ENCODE results near the gene ZFAND2A. TPM values are rescaled to one million over a fixed set of nuclear protein-coding genes. Genes with fewer than 3 reads are reported as not detected.
"Not testable (repeated sequence)": the region's sequence is repeated elsewhere in the genome, so short reads cannot be mapped to it uniquely, and the experiment has no call there.

ZFAND2A gene
- total RNA-seq, 1 donor from 2014 or later, result 13.5 TPM

DNA sequence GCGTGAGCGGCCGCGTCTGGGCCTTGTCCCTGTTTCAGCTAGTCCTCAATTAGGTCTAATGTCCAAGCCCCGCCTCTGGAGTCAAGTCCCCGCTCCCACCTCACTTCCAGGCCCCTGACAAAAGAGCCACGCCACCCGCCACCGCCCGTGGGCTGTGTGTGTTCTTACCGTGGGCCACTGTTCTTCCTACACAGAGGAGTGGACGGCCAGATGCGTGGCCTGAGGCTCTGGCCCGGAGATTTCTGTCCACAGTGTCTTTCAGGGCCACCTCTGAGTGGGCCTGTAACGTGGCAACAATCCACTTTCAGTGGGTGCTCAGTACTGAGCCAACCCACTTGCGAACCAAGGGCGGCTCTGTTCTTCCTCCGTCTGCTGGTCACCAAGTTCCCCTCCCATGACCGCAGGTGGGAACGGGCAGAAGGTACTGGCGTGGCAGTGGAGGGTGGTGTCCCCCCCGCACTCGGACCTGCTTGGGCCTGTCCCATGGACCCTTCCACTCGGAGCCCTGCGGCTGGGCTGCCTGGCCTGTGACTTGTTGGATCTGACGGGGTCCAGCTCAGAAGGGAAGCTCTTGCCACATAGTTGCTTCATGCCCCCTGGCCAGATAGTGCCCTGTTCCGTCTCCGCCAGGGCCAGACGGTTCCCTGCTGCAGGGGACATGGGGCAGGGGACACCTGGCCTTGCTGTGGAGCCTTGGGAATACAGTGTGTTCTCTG, 15.0 kb upstream of the ZFAND2A start:
- ATAC-seq, result no peak

DNA sequence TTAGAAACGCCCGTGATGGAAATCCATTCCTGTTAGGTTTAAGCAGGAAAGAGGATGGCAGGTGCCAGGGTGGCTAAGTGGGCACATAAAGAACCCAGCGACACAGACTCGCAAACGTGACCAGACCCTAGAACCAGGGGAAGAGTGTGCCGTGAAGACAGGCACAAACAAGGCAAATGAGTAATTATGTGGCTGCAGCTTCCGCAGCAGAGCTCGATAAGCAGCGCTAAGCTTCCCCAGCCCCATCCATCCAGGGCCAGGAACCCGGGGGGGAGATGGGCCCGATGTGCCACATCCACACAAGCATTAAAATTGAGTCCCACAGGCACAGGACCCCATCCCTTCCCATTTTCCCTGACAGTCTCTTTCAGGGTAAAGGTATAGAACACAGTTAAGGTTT, 14.0 kb upstream of the ZFAND2A start:
- no peak for ATAC-seq

DNA sequence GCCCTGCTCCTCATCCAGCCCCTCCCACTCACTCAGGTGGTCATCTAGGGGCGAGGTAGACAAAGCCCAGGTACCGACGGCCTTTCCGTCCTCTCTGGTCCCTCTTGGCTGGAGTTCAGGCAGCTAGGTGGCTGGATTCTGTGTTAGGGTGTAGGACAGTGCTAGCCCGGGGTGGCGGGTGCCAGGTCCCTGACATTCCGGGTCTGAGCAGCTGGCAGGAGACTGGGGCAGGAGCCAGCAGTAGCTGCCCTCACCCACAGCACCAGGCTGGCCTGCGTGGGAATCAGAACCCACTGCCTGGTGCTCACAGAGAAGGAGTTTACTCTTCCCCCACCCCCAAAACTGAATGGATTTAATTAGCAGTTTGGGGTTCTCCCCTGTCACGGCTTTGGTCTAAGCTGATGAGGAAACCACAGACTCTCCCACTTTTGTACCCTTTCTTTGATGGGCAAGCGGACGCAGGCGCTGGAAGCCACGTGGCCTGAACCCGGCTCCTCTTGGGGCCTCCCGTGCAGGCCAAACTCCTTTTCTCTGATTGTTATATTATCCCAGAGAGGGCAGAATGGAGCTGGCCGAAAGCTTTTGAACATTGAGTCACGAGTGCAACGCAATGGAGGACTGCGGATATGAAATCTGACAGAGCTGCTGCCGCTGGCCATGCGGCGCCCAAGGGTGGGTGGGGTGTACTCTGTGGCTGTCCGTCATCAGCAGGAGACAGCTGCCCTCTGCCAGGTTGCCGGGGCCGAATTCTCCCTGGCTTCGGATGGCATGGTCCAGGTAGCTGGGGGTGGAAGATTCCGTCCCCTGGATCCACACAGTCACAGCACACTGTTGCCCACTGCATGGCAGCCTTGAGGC, 12.9 kb upstream of the ZFAND2A start:
- ATAC-seq, result no peak

DNA sequence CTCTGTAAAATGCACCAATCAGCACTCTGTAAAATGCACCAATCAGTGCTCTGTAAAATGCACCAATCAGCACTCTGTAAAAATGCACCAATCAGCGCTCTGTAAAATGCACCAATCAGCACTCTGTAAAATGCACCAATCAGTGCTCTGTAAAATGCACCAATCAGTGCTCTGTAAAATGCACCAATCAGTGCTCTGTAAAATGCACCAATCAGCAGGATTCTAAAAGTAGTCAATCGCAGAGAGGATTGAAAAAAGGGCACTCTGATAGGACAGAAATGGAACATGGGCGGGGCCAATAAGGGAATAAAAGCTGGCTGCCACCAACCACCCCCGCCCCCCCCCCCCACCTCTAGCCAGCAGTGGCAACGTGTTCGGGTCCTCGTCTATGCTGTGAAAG, 11.5 kb upstream of the ZFAND2A start:
- not testable (repeated sequence) for ATAC-seq

DNA sequence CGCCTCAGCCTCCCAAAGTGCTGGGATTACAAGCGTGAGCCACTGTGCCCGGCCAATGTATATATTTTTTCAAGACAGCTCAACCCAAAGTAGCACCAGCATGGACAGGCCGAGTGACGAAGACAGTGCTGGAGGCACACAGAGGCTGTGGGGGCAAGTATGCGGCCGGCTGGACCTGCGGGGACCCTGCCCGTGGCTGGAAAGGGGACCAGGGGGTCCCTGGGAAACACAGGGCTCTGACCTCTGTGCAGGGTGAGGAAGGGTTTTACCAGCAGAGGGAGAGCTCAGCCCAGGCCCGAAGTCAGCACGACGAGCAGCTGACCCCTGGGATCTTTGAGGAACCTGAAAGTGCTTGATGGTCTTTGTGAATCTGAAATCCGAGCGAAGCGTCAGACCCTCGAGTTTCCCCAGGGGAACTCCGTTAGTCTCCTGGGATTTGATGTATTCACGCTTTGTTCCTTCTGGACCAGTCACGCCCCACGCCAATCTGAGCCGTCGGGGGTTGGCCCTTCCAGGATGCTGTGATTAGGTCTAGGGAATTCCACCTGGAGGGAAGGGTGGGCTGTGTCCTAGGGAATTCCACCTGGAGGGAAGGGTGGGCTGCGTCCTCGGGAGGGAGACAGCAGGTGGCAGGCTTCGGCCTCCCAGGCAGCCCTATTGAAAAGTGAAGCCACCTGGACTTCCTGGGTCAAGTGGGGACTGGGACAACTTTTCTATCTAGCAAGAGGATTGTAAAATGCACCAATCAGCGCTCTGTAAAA, 10.9 kb upstream of the ZFAND2A start:
- no peak for ATAC-seq

DNA sequence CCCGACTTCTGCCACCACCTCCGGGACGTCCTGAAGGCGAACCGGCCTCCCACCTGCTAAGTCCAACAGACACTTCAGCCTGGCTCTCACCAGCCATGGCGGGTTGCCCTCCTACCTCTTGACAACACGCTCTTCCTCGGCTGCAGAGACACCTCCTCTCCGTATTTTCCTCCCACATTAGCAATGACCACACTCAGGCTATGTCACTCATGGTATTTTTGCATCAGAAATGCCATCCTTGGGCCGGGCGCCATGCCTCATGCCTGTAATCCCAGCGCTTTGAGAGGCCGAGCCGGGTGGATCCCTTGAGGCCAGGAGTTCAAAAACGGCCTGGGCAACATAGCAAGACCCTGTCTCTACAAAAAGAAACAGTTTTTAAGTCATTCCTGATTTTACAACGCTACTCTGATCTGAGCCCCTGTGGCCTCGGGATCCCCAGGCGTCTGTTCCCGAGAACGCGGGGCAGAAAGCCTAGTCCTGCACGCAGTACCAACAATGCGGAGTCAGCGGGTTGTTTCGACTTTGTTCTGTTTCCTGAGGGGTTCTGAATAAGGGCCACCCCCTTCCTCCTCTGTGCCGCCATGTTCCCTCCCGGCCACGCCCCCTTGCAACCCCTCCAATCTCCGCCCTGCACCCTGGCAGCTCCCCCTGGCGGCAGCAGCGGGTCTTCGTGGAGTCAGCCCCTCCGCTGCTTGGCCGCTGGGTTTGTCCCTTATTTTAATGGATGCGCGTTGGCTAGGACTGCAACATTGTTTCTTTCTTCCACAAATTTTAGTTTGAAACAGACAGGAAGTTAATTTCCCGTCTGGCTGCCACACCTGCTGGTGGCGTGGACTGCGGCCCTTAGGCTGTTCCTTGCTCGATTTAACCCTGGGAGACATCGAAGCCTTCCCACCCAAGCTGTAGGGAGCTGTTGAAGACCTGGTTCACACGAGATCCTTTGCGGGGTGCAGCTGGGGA, 9.7 kb upstream of the ZFAND2A start:
- ATAC-seq, result peak; percentile 55

DNA sequence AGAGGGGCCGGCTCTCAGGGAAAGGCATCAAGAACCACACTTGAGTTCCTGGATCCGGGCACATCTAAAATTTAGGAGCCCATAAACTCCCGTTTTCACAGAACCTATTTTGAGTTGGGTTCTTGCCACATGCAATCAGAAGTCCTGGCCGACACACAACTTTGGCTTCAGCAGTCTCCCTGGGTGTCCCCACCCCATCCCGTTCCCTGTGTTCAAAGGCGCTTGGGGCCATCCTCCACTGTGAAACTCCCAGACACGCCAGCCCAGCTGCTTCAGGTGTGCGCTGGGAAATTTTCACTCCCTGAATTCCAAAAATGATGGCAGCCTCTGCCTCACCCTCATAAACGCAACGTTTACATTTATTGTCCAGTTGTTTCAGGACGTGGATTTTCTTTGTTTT, 8.4 kb upstream of the ZFAND2A start:
- ATAC-seq, result no peak

DNA sequence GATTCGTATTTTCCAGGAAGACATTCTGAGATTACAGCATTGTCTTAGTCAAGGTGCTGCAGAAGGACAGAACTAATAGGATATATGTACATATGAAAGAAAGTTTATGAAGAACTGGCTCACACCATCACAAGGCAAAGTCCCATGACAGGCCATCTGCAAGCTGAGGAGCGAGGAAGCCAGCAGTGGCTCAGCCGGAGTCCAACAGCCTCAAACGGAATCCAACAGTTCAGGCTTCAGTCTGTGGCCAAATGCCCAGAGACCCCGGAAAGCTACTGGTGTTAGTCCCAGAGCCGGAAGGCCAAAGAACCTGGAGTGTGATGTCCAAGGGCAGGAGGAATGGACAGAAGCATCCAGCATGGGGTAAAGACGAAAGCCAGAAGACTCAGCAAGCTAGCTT, 4.4 kb upstream of the ZFAND2A start:
- ATAC-seq, result no peak

DNA sequence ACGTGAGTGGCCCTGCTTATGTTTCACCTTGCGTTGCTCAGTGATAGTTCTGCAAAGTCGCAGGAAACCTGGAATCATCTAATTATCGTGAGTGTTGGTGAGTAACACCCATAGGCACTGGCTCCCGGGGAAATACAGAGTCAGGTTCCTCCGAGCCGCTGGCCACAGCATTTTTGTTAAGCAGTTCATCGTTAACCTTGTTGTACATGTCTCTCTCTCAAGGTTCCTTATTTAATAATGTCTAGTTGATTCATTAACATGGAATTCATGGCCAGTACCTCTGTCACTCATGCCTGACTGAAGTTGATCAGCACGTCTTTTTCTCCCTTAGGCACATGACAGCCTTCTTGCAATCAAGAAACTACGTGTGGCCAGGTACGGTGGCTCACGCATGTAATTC, 3.1 kb upstream of the ZFAND2A start:
- no peak for ATAC-seq

DNA sequence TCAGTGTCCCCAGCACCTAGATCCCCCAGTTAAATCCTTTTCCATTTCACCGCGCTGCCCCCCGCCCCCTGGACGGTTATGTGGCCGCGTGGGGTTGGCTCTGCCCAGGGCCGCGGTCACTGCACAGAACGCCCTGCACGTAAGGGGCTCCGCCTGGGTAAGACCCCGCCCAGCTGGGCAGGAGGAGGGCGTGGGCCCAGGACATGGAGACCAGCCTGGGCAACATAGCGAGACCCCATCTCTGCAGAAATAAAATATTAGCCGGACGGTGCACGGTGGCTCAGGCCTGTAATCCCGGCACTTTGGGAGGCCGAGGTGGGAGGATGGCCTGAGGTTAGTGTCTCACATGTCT, 650 bp upstream of the ZFAND2A start:
- peak; percentile 21 for ATAC-seq

DNA sequence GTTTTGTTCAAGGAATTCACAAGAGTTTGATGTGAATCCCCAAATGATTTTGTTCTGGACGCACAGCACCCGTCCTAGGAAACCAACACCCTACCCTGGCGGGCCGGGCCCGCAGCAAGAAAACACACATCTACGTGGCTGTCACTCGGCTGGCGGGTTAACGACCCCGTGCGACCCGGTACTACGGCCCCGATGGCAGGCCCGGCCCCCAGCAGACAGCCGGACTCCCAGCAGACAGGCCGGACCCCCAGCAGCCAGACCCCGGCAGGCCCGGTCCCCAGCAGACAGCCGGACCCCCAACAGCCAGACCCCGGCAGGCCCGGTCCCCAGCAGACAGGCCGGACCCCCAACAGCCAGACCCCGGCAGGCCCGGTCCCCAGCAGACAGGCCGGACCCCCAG, 765 bp downstream of the ZFAND2A start:
- ATAC-seq, result not testable (repeated sequence)

DNA sequence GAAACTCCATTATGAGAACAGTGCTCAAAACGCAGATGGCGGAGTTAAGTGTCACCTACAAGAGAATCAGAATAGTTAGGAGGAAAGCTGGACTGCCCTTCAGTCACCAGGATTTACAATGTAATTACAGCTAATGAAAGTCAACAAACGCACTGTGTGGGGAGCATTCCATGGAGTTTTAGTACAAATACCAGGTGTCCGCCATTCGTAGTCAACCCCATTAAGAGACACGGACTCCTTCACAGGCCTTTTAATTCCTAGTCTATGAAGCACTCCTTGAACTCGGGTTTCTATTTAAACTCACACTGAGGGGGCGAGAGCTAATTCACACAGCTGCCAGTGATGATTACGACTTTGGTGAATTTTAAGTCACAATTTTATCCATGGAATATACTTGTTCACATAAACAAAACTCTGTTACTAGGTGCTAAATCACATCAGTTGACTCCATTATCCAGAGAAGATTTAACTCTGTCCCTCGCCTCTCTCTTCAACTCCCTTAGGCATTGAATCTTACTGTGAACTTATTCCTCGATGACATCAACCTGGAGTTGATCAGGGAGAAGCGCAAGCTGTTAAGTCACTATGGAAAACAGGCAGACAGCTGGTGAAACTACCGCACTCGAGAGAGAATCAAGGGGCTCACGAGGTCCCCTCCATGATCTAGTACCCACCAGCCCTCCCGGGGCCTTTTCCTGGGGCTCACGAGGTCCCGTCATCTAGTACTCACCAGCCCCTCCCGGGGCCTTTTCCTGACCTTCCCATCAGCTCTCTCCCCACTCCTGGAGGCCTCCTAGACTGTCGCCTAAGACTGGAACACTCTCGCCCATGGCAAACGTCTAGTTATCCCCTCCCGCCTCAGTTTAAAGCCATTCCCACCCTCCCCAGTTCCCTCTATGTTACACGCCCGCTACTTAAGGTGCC, 1.5 kb downstream of the ZFAND2A start:
- ATAC-seq, result no peak

DNA sequence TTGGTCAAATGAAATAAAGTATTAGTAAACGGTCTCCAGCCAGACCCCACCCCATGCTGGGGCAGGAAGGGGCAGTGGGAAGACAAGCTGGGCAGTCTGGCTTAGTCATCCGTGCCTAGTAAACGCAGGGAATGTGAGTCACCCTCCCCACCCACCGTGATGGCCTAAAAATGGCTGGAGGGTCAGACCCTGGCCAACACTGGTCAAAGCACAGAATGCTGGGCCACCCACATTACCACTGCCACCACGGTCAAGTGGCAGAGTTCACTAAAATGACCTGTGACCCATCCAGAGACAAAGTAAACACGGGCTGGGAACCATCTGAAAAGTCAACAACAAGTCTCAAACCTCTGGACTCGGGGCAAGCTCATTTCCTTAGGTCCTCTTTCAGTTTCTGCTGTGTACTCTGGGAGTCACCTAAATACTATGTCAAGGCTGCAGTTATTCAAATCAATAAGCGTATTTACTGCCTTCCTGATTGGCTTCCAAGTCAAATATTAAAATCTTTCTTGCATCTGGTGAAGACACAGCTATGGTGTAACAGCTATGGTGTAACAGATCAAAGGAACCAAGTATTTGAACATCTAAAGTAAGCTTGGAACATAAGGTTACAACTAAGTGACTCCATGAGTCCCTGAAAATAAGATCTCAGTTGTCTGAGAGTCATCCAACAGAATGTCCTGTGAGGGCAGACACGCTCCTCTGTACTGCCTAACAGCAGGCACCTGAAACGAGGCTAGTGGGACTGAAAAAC, 3.0 kb downstream of the ZFAND2A start:
- ATAC-seq, result no peak

DNA sequence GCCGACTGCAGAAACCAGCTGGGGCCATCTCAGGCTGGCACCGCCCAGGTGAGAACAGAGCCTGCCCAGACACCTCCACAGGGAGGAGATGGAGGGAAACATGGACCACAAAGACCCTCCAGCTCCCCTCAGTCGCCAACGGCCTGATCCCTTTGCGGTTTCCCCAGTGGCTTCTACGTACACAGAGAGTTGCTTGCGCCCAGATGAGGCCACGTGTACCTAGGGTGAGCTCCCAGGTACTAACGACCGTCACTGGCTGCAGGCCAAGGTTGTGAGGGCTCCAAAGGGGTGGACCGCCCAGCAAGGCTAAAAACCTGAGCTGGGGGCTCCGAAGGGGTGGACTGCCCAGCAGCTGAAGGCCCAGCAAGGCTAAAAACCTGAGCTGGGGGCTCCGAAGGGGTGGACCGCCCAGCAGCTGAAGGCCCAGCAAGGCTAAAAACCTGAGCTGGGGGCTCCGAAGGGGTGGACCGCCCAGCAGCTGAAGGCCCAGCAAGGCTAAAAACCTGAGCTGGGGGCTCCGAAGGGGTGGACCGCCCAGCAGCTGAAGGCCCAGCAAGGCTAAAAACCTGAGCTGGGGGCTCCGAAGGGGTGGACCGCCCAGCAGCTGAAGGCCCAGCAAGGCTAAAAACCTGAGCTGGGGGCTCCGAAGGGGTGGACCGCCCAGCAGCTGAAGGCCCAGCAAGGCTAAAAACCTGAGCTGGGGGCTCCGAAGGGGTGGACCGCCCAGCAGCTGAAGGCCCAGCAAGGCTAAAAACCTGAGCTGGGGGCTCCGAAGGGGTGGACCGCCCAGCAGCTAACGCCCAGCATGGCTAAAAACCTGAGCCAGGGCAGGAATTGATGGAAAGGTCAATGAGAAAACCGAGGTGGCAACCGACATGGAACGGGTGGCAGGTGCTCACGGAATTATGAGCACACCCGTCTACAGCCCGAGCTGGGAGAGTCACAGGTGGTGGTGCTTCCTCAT, 3.9 kb downstream of the ZFAND2A start:
- ATAC-seq, result not testable (repeated sequence)

DNA sequence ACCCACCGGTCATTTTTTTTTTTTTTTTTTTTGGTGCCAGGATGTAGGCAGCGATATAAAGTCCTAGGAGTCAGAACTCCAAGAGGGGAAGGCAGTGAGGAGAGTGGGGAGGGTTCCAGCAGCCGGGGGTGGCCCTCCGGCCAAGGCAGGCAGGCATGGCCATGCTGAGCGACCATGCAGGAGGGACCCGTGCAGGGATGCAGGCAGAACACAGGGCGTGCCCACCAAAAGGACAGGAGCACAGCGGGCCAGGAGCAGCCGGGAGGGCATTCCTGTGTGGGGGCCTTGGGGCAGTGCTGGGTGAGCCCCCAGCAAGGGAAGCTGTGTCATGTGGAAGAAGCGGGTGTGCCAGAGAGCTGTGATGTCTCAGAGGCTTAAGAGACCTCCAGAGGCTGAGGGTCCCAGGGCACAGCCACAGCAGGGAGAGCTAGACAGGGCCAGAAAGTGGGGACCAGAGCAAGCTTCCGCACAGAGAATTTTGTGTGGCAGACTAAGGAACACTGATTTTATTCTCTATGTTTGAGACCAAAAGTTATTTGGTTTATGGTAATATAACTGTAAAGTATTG, 5.7 kb downstream of the ZFAND2A start:
- no peak for ATAC-seq

DNA sequence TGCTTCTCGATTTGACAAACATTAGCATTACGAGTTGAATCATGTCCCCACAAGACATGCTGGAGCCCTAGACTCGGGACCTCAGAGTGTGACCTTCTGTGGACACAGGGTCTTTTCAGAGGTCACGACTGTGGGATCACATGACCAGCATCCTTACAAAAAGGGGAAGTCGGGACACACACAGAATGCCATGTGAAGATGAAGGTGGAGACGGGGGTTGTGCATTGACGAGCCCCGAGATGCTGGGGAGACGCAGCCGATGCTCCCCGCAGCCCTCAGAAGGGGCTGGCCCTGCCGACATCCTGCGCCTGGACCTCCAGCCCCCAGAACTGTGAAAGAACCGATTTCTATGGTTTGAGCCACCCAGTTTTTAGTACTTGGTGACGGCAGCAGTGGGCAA, 7.5 kb downstream of the ZFAND2A start:
- ATAC-seq, result no peak

DNA sequence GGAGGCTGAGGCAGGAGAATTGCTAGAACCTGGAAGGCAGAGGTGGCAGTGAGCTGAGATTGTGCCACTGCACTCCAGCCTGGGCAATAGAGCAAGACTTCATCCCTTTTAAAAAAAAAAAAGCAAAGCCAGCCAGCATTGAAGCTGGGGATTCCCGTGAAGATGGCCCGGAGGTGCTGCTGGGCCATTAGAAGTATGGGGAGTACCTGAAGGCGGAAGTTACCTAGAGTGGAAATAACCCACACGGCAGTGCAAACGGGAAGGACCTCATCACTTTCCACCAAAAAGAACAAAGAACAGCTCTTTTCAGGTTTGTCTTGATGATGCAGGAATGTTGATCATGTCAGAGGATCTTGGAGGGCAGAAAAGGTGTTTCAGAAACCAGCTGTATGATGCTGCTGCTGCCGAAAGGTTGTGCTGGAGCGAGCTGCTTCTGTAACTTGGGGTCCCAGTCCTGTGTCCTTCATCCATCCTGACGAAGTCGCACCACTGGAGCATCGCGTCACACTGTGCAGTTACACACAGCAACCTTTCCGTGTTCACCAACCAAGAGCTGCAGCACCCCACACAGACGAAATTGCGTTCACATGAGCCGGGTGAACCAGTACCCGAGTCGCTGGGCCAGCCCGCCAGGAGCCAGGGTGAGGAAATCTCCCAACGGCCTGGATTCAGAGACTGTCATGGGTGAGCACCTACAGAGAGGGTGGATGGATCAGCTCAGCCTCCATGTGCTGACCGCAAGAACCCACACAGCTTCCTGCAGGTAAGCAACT, 8.2 kb downstream of the ZFAND2A start:
- peak; percentile 13 for ATAC-seq

DNA sequence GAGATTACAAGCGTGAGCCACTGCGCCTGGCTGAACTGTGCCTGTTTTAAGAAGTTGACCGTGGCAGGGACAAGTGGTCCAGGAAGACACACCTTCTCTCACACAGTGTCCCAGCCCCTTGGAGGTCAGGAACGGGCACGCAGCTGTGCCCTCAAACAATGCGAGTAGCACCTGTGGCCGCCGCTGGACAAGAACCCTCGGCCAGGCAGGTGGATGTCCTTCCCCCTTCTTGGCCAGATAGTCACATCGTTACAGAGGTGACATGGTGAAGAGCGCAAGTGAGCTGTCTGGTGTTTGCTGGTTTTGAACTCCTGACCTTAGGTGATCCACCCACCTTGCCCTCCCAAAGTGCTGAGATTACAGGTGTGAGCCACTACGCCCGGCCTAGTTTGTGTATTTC, 8.8 kb downstream of the ZFAND2A start:
- ATAC-seq, result no peak
